HG02610 (cell line): ENCODE data around the gene ZNF709.
"Not testable (repeated sequence)": the region's sequence is repeated elsewhere in the genome, so short reads cannot be mapped to it uniquely, and the experiment has no call there.

Source experiments
- ATAC-seq: cut with Tn5 transposase; IDR thresholded peaks from one replicate; pipeline ENCODE4 v1.9.1; 2021; ENCODE audit warnings: mild to moderate bottlenecking, moderate library complexity; ENCODE audit not compliant: unreplicated experiment

The ZNF709 gene

GRCh38 chr19:12484371-12485051 lies at the start of gene ZNF709:
Gene ZNF709 (minus strand): TSS chr19:12484816. CDS start chr19:12484657, 159 bp downstream.
- ATAC-seq, result peak; percentile 94

DNA sequence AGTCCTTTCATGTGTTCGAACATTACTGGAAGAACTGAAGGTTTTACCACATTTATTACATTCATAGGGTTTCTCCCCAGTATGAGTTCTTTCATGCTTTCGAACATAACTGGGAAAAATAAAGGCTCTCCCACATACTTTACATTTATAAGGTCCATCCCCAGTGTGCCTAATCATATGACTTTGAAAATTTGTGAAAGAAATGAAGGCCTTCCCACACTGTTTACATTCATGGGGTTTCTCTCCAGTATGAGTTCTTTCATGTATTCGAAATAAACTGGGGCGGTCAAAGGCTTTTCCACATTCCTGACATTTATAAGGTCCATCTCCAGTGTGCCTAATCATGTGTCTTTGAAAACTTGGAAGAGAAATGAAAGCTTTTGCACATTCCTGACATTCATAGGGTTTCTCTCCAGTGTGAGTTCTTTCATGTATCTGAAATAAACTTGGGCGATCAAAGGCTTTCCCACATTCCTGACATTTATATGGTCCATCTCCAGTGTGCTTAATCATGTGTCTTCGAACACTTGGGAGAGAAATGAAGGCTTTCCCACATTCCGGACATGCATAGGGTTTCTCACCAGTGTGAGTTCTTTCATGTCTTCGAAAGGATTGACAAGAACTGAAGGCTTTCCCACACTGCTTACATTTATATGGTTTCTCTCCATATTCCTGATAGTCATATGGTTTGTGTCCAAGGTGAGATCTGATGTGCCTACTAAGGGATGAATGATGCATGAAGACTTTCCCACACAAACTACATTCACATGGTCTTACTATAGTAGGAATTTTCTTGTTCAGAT lies 42.6 kb upstream of the ZNF709 start:
- ATAC-seq, result no peak

DNA sequence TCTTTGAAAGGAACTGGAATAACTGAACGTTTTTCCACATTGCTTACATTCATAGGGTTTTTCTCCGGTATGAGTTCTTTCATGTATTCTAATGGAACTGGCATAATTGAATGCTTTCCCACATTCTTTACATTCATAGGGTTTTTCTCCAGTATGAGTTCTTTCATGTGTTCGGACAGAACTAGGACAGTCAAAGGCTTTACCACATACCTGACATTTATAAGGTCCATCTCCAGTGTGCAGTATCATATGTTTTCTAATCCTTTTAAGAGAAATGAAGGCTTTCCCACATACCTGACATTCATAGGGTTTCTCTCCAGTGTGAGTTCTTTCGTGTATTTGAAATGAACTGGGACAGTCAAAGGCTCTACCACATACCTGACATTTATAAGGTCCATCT lies 41.9 kb upstream of the ZNF709 start:
- ATAC-seq, result no peak

DNA sequence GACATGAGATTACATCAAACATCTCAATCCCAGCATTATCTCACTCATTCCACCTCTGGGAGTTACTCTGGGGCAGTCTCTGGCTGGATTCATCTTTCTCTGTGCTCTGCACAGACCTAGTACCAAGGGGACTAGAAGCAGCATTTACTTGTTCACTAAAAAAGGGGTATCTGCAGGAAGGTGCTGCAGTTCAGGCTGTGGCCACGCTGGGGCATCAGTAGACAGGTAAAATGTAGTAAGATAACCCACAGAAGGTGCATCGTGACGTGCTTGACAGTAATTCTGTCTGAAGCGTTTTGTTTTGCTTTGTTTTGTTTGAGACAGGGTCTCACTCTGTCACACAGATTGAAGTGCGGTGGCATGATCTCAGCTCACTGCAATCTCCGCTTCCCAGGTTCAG lies 37.4 kb upstream of the ZNF709 start:
- no peak for ATAC-seq

- no peak for ATAC-seq
Observed at GRCh38 chr19:12513531-12514061, 29.0 kb upstream of the ZNF709 start.

DNA sequence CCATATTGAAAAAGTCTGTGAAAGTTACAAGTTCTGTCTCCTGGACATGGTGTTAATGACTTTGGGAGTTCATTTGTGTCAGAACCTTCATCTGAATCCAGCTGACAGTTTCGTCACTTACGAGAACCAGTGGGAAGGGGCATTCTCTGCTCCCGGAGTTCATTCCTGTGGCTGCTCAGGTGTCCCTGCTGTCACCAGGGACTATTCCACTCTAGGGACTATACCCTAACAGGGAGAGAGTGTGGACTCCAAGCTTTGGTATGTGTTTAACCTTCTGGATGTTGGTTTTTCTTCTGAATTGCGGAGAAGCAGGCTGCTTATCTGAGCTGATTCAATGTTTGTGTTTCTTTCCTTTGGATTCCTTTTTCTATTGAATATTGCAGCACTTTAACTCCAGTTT lies 12.4 kb upstream of the ZNF709 start:
- ATAC-seq, result no peak

- ATAC-seq, result no peak
Observed at GRCh38 chr19:12496480-12496879, 11.9 kb upstream of the ZNF709 start.

- peak; percentile 88 for ATAC-seq
Observed at GRCh38 chr19:12495002-12495802, 10.6 kb upstream of the ZNF709 start.

DNA sequence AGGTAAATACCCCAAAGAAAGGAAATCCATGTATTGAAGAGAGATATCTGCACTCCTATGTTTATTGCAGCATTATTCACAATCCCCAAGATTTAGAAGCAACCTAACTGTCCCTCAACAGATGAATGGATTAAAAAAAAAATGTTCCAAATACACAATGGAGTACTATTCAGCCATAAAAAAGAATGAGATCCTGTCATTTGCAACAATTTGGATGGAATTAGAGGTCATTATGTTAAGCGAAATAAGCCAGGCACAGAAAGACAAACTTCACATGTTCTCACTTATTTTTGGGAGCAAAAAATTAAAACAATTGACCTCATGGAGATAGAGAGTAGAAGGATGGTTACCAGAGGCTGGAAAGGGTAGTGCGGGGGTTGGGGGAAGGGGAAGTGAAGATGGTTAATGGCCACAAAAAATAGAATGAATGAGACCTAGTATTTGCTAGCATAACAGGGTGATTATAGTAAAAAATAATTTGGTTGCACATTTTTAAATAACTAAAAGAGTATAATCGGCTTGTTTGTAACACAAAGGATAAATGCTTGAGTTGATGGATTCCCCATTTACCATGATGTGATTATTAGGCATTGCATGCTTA lies 9.7 kb upstream of the ZNF709 start:
- no peak for ATAC-seq

GRCh38 chr19:12486265-12486783 lies 1.7 kb upstream of the ZNF709 start:
- ATAC-seq, result not testable (repeated sequence)

- no peak for ATAC-seq
Observed at GRCh38 chr19:12485571-12485970, 955 bp upstream of the ZNF709 start.

GRCh38 chr19:12485052-12485416 lies 418 bp upstream of the ZNF709 start:
- no peak for ATAC-seq

DNA sequence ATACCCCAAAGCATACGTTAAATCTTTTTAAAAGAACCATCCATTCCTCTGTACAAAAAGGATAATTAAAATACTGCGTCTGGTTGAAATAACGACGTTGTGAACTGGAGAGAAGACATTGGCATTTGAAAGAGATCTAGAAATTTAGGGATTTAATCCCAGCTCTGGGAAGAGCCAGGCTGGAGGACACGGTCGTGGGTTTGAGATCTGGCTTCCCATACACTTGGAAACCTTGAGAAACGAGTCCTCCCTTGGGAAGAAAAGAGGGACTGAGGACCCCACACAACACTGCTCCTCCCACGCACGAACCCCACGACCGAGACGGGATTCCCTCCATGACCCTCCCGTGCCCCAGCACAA lies 625 bp downstream of the ZNF709 start:
- no peak for ATAC-seq

DNA sequence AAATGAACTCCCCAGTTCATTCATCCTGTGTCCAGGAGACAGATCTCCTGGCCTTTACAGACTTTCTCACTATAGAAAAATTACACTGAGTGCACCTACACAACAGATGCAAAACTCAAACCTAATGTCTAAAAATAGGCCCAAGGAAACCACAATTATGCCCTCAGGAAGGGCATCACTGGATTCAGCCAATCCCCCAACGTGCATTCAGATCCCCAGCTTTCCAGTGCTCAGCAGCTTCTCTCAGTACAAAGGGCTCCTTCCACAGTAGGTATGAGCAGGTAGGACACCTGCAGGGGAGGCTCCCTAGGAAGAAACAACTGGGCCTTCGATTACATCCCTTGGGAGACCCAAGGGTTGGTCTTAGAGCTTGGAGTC lies 2.1 kb downstream of the ZNF709 start:
- ATAC-seq, result no peak

DNA sequence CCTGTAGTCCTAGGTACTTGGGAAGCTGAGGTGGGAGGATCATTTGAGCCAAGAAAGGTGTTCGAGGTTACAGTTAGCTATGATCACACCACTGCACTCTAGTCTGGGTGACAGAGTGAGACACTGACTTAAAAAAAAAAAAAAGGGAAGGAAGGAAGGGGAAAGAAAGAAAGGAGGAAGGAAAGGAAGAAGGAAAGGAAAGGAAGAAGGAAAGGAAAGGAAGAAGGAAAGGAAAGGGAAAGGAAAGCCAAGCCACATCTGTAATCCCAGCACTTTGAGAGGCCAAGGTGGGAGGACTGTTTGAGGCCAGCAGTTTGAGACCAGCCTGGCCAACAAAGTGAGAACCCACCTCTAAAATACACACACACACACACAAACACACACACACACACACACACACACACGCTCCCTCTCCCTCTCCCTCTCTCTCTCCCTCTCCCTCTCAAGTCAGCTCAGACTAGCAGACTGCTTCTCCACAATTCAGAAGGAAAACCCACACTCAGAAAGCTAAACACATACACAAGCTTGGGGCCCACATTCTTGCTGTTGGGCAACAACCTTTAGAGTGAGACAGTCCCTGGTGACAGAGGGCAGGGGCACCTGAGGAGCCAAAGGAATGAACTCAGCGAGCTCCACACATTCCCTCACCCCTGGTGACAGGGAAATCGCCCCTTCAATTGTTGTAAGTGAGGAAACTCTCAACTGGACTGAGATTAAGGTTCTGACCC lies 2.7 kb downstream of the ZNF709 start:
- no peak for ATAC-seq

GRCh38 chr19:12478234-12478941 lies 6.2 kb downstream of the ZNF709 start:
- no peak for ATAC-seq

- not testable (repeated sequence) for ATAC-seq
Observed at GRCh38 chr19:12467651-12468050, 17.0 kb downstream of the ZNF709 start.

DNA sequence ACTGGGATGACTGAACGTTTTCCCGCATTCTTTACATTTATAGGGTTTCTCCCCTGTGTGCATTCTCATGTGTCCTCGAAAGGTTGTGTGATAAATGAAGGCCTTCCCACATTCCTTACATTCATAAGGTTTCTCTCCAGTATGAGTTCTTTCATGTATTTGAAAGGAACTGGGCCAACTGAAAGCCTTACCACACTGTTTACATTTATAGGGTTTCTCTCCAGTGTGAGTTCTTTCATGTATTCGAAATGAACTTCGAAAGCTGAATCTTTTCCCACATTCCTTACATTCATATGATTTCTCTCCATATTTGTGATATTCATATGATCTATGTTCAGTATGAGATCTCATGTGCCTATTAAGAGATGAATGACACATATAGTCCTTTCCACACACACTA lies 19.4 kb downstream of the ZNF709 start:
- ATAC-seq, result no peak

GRCh38 chr19:12464769-12465168 lies 19.8 kb downstream of the ZNF709 start:
- ATAC-seq, result no peak

- not testable (repeated sequence) for ATAC-seq
Observed at GRCh38 chr19:12464139-12464538, 20.5 kb downstream of the ZNF709 start.
